ENCODE results near the gene UTF1.

The UTF1 gene

DNA sequence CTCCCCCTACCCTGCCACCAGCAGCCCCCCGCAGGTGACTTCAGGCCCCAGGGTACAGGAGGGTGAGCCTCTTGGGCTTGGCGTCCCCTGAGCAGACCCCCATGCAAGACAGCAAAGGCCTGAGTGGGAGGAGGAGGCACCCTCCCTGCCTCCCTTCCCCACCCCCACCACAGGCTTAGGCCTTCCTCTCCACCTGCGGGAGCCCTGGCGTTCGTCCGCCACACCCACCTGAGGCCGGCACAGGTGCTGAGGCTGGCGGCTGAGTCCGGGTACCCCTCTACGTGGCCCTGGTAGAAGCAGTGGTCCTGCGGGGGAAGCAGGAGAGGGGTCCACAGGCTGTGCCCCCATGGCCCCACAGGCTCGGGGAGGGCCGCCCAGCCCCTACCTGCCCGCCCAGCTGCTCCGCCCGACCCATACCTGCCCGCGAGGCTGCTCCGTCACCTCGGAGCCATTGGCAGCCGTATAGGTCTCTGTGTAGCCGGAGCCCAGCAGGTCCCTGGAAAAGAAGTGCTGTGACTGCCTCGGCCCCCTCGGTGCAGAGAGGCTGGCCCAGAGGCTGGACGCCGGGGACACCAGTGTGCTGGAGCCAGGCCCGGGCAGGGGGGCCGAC is 43.6 kb downstream of the UTF1 start:
- DNase-seq (ENCODE audit: insufficient read length) (no peak), FAIRE-seq (no peak)
- TF ChIP-seq TAF1 (IDR thresholded peaks at IDR 0.05; ENCODE audit: borderline replicate concordance, low read depth, low read length) (no peak), POLR2AphosphoS5 (IDR thresholded peaks at IDR 0.05; ENCODE audit: low read depth, low read length) (no peak), POLR2A (IDR thresholded peaks at IDR 0.05; ENCODE audit: low read depth, low read length) (no peak)

- DNase-seq (ENCODE audit: insufficient read length): peak; percentile 90
- FAIRE-seq: peak; percentile 96
Measured at GRCh38 chr10:133274751-133275683, 45.0 kb downstream of the UTF1 start.

GRCh38 chr10:133275684-133276092 is 45.7 kb downstream of the UTF1 start:
- DNase-seq (ENCODE audit: insufficient read length): peak; percentile 64
- FAIRE-seq: peak; percentile 94
- no peak for TF ChIP-seq TAF1 (IDR thresholded peaks at IDR 0.05; ENCODE audit: borderline replicate concordance, low read depth, low read length)
- no peak; the same call in 1 of the 2 replicates for TF ChIP-seq POLR2AphosphoS5 (IDR thresholded peaks at IDR 0.05; ENCODE audit: low read depth, low read length)
- TF ChIP-seq POLR2A (IDR thresholded peaks at IDR 0.05; ENCODE audit: low read depth, low read length): no peak

More at GRCh38 chr10:133274751-133275683, 45.0 kb downstream of the UTF1 start:
- peak; percentile 39 for TF ChIP-seq POLR2AphosphoS5 (IDR thresholded peaks at IDR 0.05; ENCODE audit: low read depth, low read length)
- TF ChIP-seq POLR2A (IDR thresholded peaks at IDR 0.05; ENCODE audit: low read depth, low read length): peak; percentile 69
- TF ChIP-seq TAF1 (IDR thresholded peaks at IDR 0.05; ENCODE audit: borderline replicate concordance, low read depth, low read length): peak; percentile 30; the same call in 1 of the 2 replicates

DNA sequence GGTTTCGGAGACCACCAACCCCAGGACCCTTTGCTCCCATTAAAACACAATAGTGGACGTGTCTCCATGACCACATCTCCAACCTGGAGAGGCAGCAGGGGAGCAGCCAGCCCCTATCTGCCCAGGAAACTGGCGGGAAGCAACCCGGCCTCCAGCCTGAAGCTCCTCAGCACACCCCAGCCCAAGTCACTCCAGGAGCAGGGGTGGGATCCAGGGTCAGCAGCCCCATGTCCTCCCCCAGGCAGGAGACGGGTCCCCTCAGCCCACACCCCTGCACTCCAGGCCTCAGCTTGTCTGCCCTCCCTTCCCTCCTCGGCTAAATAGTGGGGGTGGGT is 46.0 kb downstream of the UTF1 start:
- TF ChIP-seq POLR2A (IDR thresholded peaks at IDR 0.05; ENCODE audit: low read depth, low read length) (no peak), TAF1 (IDR thresholded peaks at IDR 0.05; ENCODE audit: borderline replicate concordance, low read depth, low read length) (no peak), POLR2AphosphoS5 (IDR thresholded peaks at IDR 0.05; ENCODE audit: low read depth, low read length) (no peak)
- FAIRE-seq (no peak), DNase-seq (ENCODE audit: insufficient read length) (no peak)

- peak; percentile 79 for FAIRE-seq
- TF ChIP-seq TAF1 (IDR thresholded peaks at IDR 0.05; ENCODE audit: borderline replicate concordance, low read depth, low read length): peak; percentile 60; the same call in 1 of the 2 replicates
- TF ChIP-seq POLR2A (IDR thresholded peaks at IDR 0.05; ENCODE audit: low read depth, low read length): peak; percentile 82; the same call in 1 of the 2 replicates
- 0 out of 2 replicates have a peak, but pooled peaks have one; percentile 41 for TF ChIP-seq POLR2AphosphoS5 (IDR thresholded peaks at IDR 0.05; ENCODE audit: low read depth, low read length)
- peak; percentile 96 for DNase-seq (ENCODE audit: insufficient read length)
Measured at GRCh38 chr10:133276435-133277201, 46.6 kb downstream of the UTF1 start, which contains the start of gene ADAM8. Gene ADAM8 (minus strand): TSS chr10:133276868. CDS start chr10:133276817, 51 bp downstream.

DNA sequence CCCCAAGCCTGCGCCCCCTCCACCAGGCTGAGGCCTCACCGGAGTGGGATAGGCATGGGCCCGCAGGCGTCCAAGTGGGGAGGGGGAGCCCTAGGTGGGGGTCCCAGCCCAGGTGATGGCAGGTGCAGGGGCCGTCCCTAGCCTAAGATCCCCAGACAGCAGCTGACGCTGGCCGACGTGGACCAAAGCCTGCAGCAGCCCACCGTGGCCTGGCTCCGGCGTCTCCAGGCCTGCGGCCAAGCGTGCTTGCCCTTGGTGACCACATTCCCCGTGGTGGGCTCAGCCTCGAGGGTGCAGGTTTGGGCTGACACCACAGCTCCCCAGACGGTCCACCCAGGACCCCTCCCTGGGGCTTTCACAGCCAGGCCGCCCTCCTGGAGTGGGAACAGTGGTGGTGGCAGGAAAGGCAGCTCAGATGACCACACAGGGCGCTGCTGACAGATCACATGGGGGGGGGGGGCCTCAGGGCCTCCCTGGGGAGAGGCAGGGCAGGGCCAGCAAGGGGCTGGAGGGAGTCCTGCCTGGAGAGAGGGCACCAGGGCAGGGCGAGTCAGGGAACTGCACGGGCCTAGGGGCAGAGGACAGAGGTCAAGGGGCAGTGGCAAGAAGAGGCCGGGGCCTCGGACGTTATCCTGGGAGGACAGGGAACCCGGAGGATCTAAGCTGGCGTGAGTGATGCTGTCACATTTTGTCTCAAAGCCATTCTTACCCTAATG is 47.4 kb downstream of the UTF1 start:
- no peak for TF ChIP-seq TAF1 (IDR thresholded peaks at IDR 0.05; ENCODE audit: borderline replicate concordance, low read depth, low read length)
- no peak for TF ChIP-seq POLR2A (IDR thresholded peaks at IDR 0.05; ENCODE audit: low read depth, low read length)
- no peak for TF ChIP-seq POLR2AphosphoS5 (IDR thresholded peaks at IDR 0.05; ENCODE audit: low read depth, low read length)
- no peak for FAIRE-seq

DNA sequence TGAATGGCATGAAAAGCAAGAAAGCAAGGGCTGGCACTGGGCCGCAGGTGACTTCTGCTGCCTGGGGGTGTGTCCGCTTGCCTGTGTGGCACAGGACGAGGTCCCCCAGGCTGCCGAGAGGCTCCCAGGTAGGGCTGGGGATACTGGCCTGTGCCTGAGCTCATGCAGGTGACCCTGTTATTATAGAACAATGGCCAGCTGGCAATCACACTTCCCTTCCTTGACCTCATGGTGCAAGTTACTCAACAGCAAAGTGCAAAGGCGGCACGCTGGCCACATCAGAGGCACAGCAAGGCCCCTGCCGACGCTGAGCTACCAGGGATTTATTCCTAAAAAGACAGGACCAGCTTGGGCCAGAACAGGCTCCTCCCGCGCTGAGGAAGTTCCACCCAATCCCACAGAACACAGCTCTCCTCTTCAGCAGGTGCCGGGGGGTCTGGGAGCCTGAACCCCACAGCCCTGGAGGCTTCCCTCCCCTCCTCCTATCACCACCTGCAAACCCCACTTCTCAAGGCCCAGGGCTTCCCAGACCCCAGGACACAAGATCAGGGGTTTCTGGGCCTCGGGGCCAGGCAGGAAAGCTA is 48.1 kb downstream of the UTF1 start:
- DNase-seq (ENCODE audit: insufficient read length): no peak
- FAIRE-seq: no peak
- TF ChIP-seq POLR2AphosphoS5 (IDR thresholded peaks at IDR 0.05; ENCODE audit: low read depth, low read length): no peak
- 0 out of 2 replicates have a peak, but pooled peaks have one; percentile 17 for TF ChIP-seq POLR2A (IDR thresholded peaks at IDR 0.05; ENCODE audit: low read depth, low read length)

More for the DNA sequence above, 47.4 kb downstream of the UTF1 start:
- DNase-seq (ENCODE audit: insufficient read length): no peak

DNA sequence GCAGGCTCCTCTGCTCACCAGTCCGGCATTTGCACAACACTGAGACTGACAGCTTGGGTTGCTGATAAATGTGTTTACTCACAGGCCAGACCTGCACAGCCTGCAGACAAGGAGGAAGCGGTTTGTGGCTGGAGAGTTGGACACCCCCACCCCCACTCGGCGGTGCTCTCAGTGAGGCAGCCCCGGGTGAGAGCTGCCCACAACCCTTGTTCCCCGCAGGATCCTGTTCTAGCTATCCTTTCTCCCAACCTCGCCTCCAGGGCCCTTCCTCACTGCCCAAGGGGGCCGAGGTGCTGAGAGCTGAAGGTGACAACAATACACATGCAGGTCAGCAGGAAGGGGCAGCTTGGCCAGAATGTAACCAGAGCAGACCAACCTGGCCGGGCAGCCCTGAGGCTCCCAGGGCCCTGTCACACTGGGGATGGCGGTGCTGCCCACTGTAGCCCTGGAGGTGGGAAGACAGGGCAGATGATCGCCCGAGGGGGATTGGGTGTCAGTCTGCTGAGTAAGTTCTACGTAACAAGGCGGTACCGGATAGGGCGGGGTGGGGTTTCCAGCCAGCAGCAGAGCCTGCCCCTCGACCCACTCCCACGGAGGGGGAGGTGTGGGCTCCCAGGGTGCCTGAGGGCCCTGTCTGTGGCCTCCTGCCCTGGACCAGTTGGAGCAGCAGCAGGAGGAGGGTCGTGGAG is 48.7 kb downstream of the UTF1 start:
- TF ChIP-seq POLR2A (IDR thresholded peaks at IDR 0.05; ENCODE audit: low read depth, low read length) (no peak), POLR2AphosphoS5 (IDR thresholded peaks at IDR 0.05; ENCODE audit: low read depth, low read length) (no peak), TAF1 (IDR thresholded peaks at IDR 0.05; ENCODE audit: borderline replicate concordance, low read depth, low read length) (no peak)
- DNase-seq (ENCODE audit: insufficient read length) (peak; percentile 73), FAIRE-seq (peak; percentile 90)

GRCh38 chr10:133279326-133280226 is 49.6 kb downstream of the UTF1 start:
- FAIRE-seq: no peak

More at GRCh38 chr10:133279326-133280226, 49.6 kb downstream of the UTF1 start:
- no peak for DNase-seq (ENCODE audit: insufficient read length)
- TF ChIP-seq POLR2AphosphoS5 (IDR thresholded peaks at IDR 0.05; ENCODE audit: low read depth, low read length) (no peak), TAF1 (IDR thresholded peaks at IDR 0.05; ENCODE audit: borderline replicate concordance, low read depth, low read length) (no peak), POLR2A (IDR thresholded peaks at IDR 0.05; ENCODE audit: low read depth, low read length) (no peak)

Measured in GM12892 (cell line).